ENCODE data around the gene TAF5L.

Gene TAF5L
- long read RNA-seq, donor 1, transcript TAF5L-201 (5 exons, 3,112 nt): major isoform, 5 of 14 reads
- long read RNA-seq, donor 1, partial matches to known transcripts: 9 of 14 reads
- long read RNA-seq, donor 1, other reads (novel, unspliced or antisense): 0 of 14 reads
- long read RNA-seq, donor 2, full-length matches to known transcripts: 2 of 2 reads
- long read RNA-seq, donor 2, partial matches to known transcripts: 0 of 2 reads
- long read RNA-seq, donor 2, other reads (novel, unspliced or antisense): 0 of 2 reads
- long read RNA-seq, donor 3, partial matches to known transcripts: 0 of 3 reads
- long read RNA-seq, donor 3, other reads (novel, unspliced or antisense): 0 of 3 reads
- long read RNA-seq, donor 4, full-length matches to known transcripts: 5 of 10 reads
- long read RNA-seq, donor 4, partial matches to known transcripts: 5 of 10 reads
- long read RNA-seq, donor 4, other reads (novel, unspliced or antisense): 0 of 10 reads
- long read RNA-seq, donor 5, partial matches to known transcripts: 0 of 2 reads
- long read RNA-seq, donor 5, other reads (novel, unspliced or antisense): 0 of 2 reads
- long read RNA-seq, donor 6, partial matches to known transcripts: 7 of 8 reads
- long read RNA-seq, donor 6, other reads (novel, unspliced or antisense): 0 of 8 reads
- long read RNA-seq, donor 7, full-length matches to known transcripts: 7 of 18 reads
- long read RNA-seq, donor 7, partial matches to known transcripts: 11 of 18 reads
- long read RNA-seq, donor 7, other reads (novel, unspliced or antisense): 0 of 18 reads
- long read RNA-seq, donor 8, full-length matches to known transcripts: 4 of 4 reads
- long read RNA-seq, donor 8, partial matches to known transcripts: 0 of 4 reads
- long read RNA-seq, donor 8, other reads (novel, unspliced or antisense): 0 of 4 reads

GRCh38 chr1:229625915-229626831 is at the start of gene TAF5L, which contains the start of gene URB2:
Gene TAF5L (minus strand): TSS chr1:229626122. CDS start chr1:229614482, 11,640 bp downstream.
Gene URB2 (plus strand): TSS chr1:229626247. CDS start chr1:229627634, 1,387 bp downstream.
- peak; percentile 77 for DNase-seq

- no peak for DNase-seq
Observed at GRCh38 chr1:229675396-229675795, 49.5 kb upstream of the TAF5L start.

- no peak for DNase-seq
Observed at GRCh38 chr1:229674042-229674441, 48.1 kb upstream of the TAF5L start.

- no peak for DNase-seq
Observed at GRCh38 chr1:229672246-229672645, 46.3 kb upstream of the TAF5L start.

GRCh38 chr1:229671310-229671709 is 45.4 kb upstream of the TAF5L start:
- no peak for DNase-seq

GRCh38 chr1:229669333-229669732 is 43.4 kb upstream of the TAF5L start:
- DNase-seq: no peak

- DNase-seq: no peak
Observed at GRCh38 chr1:229666585-229666984, 40.7 kb upstream of the TAF5L start.

- DNase-seq: no peak
Observed at GRCh38 chr1:229665912-229666558, 40.1 kb upstream of the TAF5L start.

GRCh38 chr1:229664133-229664689 is 38.3 kb upstream of the TAF5L start:
- DNase-seq: no peak

GRCh38 chr1:229661897-229662296 is 36.0 kb upstream of the TAF5L start:
- no peak for DNase-seq

- peak; percentile 58 for DNase-seq
Observed at GRCh38 chr1:229661022-229661877, 35.3 kb upstream of the TAF5L start.

- no peak for DNase-seq
Observed at GRCh38 chr1:229657993-229658755, 32.3 kb upstream of the TAF5L start.

GRCh38 chr1:229655781-229656180 is 29.9 kb upstream of the TAF5L start:
- DNase-seq: no peak

- no peak for DNase-seq
Observed at GRCh38 chr1:229653420-229653819, 27.5 kb upstream of the TAF5L start.

GRCh38 chr1:229651546-229651945 is 25.6 kb upstream of the TAF5L start:
- no peak for DNase-seq

- no peak for DNase-seq
Observed at GRCh38 chr1:229650045-229650444, 24.1 kb upstream of the TAF5L start.

- DNase-seq: no peak
Observed at GRCh38 chr1:229648406-229648805, 22.5 kb upstream of the TAF5L start.

- no peak for DNase-seq
Observed at GRCh38 chr1:229645324-229645993, 19.5 kb upstream of the TAF5L start.

Data from right kidney (tissue), 9 donors.